GM21576 (cell line): Measurements from ENCODE around the gene GREM2.

Experiments
- ATAC-seq: cut with Tn5 transposase; IDR thresholded peaks from one replicate; pipeline ENCODE4 v1.9.1; 2021; ENCODE audit warnings: mild to moderate bottlenecking, moderate library complexity; ENCODE audit not compliant: unreplicated experiment

The GREM2 gene

GRCh38 chr1:240611228-240611618 is 732 bp downstream of the GREM2 start:
- ATAC-seq = no peak

DNA sequence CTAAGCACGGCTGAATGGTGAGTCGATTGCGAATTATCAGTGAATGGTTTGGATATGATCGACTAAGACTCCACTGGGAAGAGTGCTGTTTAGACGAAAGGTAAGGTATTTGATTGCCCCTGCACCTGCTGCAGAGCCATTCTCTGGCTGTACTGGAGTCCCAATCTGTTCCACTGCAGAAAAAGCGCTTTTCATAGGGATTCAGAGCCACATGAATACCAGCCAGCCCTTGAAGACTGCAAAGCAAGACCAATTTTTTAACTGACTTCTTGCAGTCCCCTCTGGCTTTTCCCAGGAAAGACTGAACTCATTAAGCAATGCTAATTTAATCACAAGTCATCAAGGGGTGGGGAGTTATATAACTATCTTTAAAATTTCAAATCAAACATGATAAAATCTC is 1.3 kb downstream of the GREM2 start:
- no peak for ATAC-seq

GRCh38 chr1:240609527-240610060 is 2.4 kb downstream of the GREM2 start:
- ATAC-seq = no peak

- ATAC-seq = no peak
Measured at GRCh38 chr1:240608707-240609106, 3.2 kb downstream of the GREM2 start.

DNA sequence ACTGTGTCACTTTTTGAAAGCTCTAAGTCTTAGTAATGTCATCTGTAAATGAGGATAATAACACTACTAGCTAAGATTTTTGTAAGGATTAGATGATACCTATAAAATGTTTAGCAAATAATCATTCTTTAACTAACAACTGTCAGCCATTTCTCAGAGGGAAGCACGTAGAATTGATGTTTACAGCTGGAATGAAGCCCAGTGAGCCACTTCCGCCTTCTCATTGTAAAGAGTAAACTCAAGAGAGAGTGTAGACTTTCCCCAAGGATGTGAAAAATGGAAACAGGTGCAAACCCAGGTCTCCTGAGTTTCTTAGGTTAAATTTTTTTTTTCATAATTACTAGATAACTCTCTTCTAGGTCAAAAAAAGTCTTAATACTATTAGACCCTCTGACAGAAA is 4.9 kb downstream of the GREM2 start:
- no peak for ATAC-seq

DNA sequence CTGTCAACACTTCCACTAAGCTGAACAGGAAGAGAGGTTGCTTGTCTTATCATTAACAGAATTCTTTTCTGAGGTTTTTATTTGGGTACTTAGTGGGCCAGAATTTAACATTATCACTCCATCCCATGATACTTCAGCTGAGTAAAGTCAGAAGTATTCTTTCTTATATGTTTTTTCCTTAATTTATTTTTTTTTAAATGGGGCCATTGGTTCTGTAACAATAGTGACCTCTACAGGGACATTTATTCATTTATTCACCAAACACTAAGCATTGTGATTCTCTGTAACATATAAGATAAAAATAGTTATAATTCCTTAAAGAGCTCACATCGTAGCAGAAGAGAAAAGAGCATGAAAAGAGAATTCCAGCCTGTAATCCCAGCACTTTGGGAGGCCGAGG is 9.8 kb downstream of the GREM2 start:
- ATAC-seq = no peak

GRCh38 chr1:240599830-240600229 is 12.1 kb downstream of the GREM2 start:
- ATAC-seq = no peak

GRCh38 chr1:240599299-240599698 is 12.7 kb downstream of the GREM2 start:
- ATAC-seq = no peak

DNA sequence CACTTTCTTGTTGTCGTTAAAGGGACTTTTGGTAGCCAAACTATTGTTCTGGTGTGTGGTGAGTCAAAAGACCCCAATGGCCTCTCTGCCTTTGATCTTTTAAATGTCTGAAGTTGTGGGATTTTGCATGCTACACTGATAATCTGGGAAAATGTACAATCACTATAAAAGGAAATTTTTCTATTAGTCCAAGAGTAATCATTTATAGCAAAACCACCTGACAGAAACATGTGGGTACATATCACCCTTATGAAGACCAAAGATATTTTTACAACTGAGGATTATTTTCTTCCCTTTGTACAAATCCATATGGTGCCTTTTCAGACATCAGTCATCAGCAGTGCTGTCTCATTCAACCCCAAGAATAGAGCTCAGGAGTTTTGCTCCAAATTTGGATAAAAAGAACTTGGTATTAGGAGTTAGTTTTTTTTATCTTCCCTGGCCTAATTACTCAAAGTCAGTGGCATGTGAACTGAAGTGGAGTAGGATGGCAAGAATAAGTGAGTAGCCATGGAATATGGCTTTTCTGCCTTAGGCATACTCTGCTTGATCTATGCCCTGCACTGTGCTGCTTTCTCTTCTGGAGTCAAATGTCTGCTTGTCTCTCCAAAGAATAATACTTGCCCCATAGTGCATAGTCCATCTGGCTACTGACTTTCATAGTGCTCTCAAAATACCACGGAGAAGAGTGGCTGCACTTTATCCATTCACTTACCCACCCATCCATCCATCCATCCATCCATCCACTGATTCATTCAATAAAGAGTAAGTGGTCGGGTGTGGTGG is 13.5 kb downstream of the GREM2 start:
- ATAC-seq = no peak

- ATAC-seq = no peak
Measured at GRCh38 chr1:240597153-240597745, 14.7 kb downstream of the GREM2 start.

DNA sequence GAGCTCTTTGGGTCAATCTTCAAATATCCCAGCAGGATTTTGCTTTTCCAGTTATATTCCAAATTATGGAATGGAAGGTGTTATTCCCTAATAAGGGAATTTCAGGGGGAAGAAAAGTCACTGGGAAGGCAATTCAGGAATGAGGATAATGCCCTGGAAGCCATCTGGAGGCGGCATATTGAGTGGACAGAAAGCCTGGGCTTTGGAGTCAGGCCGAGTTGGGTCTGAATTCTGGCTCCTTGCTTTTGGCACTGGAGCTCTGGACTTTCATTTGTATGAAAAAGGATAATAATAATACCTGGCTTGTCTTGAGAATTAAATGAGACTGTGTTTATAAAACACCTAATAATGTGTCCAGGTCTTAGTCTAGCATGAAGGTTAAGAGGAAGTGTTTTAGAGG is 16.5 kb downstream of the GREM2 start:
- no peak for ATAC-seq

- ATAC-seq = no peak
Measured at GRCh38 chr1:240591564-240591963, 20.4 kb downstream of the GREM2 start.

- no peak for ATAC-seq
Measured at GRCh38 chr1:240591078-240591477, 20.9 kb downstream of the GREM2 start.

GRCh38 chr1:240589585-240590110 is 22.3 kb downstream of the GREM2 start:
- no peak for ATAC-seq

DNA sequence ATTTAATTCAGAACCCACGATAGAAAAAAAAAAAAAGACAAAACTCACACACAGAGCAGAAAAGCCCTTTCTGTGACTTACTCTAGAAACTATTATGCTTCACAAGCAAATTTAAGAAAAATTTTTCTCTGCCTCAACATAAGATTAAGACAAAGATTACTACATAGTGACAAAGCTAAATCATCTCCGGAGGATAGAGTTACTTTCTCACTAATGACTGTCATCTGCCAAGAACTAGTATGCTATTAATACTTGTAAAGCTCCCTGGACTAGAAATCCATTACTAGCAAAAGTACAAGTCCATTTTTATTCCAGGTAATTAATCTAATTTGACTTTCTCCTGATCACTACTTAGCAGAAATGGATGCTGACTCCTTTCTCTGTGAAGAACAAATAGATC is 25.9 kb downstream of the GREM2 start:
- ATAC-seq = no peak

DNA sequence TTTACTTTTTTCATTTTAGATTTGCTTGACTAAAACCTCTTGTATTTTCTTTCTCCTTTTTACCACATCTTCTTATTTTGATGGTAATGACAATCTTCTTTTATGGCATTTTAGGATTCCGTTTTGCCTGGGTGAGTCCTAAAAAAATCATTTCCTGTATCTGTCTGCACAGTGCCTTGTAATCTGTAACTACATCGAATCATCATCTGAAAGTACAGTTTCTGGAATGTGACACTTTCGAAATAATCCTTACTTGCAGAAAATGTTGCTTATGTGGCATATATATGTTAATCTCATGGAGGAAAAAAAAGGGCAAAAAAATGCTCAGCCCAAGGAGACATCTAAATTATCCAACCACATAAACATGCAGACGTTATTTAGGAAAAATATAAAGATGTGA is 29.0 kb downstream of the GREM2 start:
- no peak for ATAC-seq

- ATAC-seq = no peak
Measured at GRCh38 chr1:240579511-240579910, 32.4 kb downstream of the GREM2 start.

DNA sequence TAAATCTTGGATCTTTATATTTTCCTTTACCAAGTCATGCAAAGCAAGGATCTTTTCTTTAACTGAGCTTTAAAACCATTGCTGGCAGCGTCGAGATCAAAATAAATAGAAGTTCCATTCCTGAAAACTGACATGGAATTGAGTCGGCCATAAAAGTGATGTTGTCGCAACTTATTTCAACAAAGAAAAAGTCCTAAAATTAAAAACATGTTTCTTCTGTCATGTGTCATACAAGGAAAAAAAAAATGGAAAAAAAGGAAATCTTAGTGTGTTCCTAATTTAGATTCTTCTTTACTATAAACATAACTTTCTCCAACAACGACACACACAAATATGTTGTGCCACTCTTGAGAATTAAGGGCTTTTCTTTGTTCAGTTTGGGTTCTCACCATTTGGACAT is 34.9 kb downstream of the GREM2 start:
- no peak for ATAC-seq

- ATAC-seq = no peak
Measured at GRCh38 chr1:240575981-240576662, 35.8 kb downstream of the GREM2 start.

GRCh38 chr1:240572328-240572727 is 39.6 kb downstream of the GREM2 start:
- no peak for ATAC-seq

GRCh38 chr1:240571782-240572181 is 40.2 kb downstream of the GREM2 start:
- ATAC-seq = no peak

DNA sequence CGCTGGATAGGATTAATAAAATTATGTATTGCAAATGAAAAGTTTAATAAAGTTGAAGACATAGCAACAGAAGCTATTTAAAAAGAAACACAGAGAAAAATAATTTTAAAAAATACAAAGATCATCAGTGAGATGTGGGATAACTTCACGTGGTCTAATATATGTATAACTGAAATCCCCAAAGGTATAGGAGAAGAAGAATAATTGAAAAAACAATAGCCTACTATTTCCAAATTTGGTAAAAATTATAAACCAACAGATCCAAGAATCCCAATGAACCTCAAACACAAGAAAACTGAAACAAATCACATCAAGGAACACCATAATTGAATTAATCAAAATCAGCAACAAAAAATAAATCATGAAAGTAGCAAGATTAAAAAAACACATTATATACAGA is 44.9 kb downstream of the GREM2 start:
- no peak for ATAC-seq
